HG02678 (cell line): ENCODE results near the gene MGAT5B.
"Not testable (repeated sequence)": the region's sequence is repeated elsewhere in the genome, so short reads cannot be mapped to it uniquely, and the experiment has no call there.

Experiments used
- ATAC-seq: cut with Tn5 transposase; IDR thresholded peaks from one replicate; pipeline ENCODE4 v1.9.1; 2021; ENCODE audit warnings: mild to moderate bottlenecking, moderate library complexity; ENCODE audit not compliant: unreplicated experiment

The MGAT5B gene

DNA sequence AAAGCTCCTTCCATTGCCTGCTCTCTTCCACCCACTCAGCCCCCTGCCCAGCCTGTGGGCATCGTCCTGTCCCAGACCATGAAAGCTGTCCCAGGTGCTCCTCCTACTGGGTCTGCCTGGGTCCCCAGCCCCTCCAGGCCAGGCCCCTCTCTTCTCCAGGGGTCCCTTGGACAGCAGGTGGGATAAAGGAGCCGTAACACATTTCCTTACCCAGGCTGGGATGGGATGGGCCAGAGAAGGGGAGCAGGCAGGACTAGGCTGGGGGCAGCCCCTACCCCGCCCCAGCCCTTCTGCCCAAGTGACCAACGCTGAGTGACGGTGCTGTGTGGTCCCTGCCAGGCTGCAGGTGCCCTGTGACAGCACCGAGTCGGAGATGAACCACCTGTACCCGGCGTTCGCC, 80.1 kb downstream of the MGAT5B start:
- no peak for ATAC-seq

GRCh38 chr17:76948726-76949342, 80.6 kb downstream of the MGAT5B start:
- ATAC-seq: no peak

GRCh38 chr17:76949913-76950695, 81.9 kb downstream of the MGAT5B start:
- ATAC-seq: no peak

DNA sequence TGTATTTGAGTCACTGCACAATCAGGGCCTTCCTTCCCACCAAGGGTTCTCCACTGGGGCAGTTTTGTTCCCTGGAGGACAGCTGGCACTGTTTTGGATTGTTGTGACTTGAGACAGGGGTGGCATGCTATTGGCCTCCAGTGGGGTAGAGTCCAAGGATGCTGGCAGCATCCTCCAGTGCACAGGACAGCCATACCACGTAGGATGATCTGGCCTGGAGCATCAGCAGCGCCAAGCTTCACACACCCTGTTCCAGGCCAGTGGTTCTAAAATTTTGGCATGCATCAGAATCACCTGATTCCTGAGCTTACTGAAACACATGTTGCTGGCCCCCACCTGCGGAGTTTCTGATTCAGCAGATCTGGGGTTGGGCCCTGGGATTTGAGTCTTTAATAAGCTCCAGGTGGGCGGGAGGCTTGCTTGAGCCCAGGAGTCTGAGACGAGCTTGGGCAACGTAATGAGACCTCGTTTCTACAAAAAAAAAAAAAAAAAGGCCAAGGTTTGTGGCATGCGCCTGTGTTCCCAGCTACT, 83.2 kb downstream of the MGAT5B start:
- ATAC-seq: no peak

DNA sequence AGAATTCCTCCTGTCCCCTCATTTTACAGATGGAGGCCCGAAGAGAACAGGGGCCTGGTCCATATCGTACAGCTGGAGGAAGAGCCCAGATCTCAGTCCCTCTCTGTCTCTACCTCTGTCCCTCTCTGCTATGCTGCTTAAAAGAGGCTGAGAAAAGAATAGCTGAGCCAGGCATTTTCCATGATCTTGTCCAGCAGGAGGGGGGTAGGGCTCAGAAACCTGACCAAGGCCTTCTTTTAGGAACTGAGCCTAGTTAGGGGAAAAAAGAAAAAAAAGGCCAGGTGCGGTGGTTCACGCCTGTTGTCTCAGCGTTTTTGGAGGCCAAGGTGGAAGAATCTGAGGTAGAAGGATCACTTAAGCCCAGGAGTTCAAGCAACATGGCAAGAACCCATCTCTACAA, 84.2 kb downstream of the MGAT5B start:
- no peak for ATAC-seq

GRCh38 chr17:76953066-76953465, 84.9 kb downstream of the MGAT5B start:
- ATAC-seq: no peak

- no peak for ATAC-seq
These were observed 85.7 kb downstream of the MGAT5B start for GRCh38 chr17:76953946-76954345.

DNA sequence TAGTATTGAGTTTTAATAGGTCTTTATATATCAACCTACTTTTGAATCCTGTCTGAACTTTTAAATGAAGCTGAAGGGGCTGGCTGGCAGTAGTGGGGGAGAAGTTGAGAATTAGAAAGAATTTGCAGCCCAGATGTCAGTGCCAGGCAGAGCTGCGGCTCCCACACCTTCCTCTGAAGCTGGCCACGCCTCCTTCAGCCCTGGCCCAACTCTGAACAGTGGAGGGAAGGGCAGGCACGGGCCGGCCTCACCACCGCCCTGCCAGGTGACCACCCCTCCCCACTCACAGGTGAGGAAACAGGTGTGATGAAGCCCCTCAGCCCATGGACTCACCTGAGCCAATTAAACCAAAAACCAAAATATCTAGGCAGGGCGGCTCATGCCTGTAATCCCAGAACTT, 87.0 kb downstream of the MGAT5B start:
- no peak for ATAC-seq

GRCh38 chr17:76956846-76957540, 88.8 kb downstream of the MGAT5B start:
- ATAC-seq: no peak

DNA sequence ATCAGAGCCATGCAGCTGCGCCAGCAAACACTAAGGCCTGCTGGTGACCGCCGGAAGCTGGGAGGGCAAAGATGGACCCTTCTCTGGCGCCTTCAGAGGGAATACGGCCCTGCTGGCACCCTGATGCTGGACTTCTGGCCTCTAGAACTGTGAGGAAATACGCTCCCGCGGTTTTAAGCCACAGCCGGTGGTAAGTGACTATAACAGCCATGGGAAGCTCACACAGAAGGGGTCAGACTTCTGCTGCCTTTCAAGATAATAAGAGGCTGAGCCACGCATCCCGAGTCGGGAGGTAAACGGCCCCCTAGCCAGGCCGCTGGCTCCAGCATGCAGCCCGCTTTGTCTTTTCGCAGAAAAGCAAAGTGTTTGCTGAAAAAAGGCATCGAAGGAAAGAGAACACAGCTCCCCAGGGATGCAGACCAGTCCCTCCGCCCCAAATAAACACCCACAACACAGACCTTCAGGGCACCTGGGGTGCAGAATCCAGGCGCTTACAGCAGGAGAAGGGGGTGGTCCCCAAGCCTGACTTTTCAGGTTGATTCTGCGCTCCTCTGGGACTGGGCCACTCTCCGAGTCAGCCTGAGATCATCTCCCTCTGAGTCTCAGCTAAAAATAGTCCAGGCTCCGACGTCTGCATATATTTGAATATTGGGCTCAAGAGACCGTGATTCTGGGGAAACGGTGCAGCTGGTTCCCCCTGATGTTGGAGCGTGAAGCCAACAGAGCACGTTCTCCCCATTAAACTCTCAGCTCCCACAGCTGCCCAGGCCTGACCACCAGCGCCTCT, 89.7 kb downstream of the MGAT5B start:
- ATAC-seq: no peak

DNA sequence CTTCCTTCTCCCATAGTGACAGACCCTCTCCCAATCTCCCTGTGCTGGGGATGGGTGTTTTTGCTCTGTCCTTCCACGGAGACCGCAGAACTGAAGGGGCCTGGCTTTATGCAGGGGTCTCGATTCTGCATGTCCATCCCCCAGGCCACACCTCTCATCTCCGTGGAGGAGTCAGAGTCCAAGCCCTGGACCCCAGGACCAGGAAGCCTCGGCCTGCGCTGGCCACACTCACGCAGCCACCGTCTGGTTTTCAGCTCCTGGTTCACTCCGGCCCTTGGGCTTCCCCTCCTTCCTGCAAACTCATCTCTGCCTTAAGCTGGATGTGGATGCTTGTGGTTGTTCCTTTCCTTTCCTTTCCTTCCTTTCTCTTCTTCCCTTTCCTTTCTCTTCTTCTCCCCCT, 90.8 kb downstream of the MGAT5B start:
- no peak for ATAC-seq

DNA sequence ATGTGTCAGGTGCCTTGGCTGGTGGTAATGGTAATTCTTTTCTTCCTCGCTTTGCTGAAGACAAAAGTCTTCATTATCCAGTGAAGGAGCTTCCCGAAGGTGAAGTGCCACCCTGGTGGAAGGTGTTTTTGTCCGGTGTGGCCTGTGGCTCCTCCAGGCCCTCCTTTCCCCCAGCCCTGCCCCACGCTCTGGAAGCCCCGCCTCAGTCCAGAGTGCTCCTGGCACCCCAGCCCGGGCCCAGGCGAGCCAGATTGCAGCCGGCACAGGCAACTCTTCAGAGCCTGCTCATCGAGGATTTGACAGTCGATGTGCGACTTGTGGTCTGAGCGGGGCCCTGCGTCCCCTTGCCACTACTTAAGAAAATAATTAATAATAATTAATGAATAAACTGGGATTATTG, 93.7 kb downstream of the MGAT5B start:
- ATAC-seq: no peak

DNA sequence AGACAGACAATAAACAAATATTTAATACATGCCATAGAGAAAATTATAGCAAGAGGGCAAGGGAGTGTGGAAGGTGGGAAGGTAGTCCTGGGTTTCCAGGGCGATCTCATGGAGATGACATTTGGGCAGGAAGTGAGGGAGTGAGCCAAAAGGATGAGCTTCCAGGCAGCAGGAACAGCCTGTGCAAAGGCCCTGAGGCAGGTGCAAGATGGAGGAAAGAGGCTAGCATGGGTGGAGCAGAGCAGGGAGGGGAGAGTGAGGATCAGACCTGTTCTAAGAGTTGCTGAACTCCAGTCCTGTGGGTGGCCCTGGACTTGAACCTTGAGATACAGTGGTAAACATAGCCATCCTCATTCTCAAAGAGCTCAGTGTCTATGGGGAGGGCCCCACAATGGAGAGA, 94.7 kb downstream of the MGAT5B start:
- ATAC-seq: no peak

GRCh38 chr17:76966016-76966415, 97.8 kb downstream of the MGAT5B start:
- ATAC-seq: no peak

GRCh38 chr17:76966486-76967181, 98.4 kb downstream of the MGAT5B start:
- no peak for ATAC-seq

GRCh38 chr17:76967762-76968161, 99.6 kb downstream of the MGAT5B start:
- no peak for ATAC-seq

DNA sequence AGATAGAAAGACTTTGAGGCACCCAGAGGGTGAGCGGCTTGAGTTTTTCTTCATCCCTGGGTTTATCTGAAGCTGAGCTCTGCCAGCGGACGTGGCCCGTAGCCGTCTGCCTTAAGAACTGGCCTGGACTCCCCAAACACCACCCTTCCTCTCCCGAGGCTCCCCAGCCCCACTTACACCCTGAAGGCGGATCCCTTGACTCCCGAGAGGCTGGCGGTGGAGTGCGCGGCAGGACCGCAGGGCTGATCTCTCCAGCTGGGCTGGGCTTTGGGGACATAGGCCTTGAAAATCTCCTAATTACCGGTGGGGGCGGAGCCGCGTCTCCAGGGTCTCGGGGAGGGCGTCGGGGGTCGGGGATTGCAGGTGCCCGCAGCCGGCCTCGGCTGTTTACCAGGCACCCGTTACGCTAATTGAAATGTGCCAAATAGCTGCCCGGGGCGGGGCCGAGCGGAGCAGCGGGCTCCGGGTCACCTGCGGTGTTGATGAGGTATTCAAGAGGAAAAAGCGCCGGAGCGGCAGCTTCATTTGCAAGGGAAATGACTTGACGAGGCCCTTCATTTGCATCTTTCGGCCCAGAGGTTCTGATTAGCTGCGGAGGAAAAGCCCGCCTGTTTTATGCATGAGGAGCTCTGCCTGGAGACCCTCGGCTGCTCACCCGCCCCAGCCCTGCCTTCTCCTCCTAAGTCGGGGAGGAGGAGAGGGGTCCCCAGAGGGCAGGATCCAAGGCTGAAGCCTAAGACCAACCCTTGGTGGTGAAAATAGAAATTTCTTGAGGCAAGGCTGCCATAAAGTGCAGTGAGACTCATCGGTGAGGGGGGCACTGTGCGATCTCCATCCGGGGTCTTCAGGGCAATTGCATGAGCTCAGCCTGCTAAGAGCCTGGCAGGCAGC, 100.7 kb downstream of the MGAT5B start:
- ATAC-seq: no peak

GRCh38 chr17:76969598-76970172, 101.5 kb downstream of the MGAT5B start:
- no peak for ATAC-seq

DNA sequence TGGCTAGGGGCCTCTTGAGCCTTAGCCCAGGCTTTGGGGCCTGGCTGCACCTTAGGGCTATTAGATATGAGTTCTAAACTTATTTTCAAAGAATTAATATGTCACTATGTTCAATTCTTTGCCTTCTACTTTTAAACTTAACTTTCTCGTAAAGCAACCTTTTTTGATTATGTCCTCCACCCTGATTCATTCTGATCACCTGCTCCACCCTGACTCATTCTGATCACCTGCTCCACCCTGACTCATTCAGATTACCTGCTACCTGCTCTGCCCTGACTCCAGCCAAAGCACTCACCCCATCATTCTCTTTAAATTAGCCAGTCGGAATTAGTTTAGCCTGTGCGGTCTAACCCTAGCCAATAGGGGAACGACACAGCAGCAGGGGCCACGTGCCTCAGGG, 102.0 kb downstream of the MGAT5B start:
- not testable (repeated sequence) for ATAC-seq
